SK-N-SH treated with all-trans-retinoic acid at 6 μM for 48 hours (cell line): ENCODE measurements around the gene WEE2.

Experiments
- ATAC-seq: fragments of 200-7000 bp; cut with Tn5 transposase; 3 replicates; pipeline ENCODE4 v1.9.1; 2020; ENCODE audit warnings: mild to moderate bottlenecking, moderate library complexity
- ARNTL ChIP-seq: fragments of 450-650 bp; formaldehyde crosslinking; IDR thresholded peaks from 2 replicates; pipeline ENCODE4 v1.5.0; 2020; ENCODE audit warnings: low read depth, mild to moderate bottlenecking, moderate library complexity, borderline replicate concordance
- BACH2 ChIP-seq: fragments of 250-450 bp; sonication (Bioruptor Pico); IDR thresholded peaks from 2 replicates; pipeline ENCODE4 v1.9.0; 2021; ENCODE audit warnings: mild to moderate bottlenecking, borderline replicate concordance
- CREB5 ChIP-seq: fragments of 250-450 bp; sonication (Bioruptor Pico); IDR thresholded peaks from 2 replicates; pipeline ENCODE4 v1.5.1; 2020; ENCODE audit warnings: low read depth, mild to moderate bottlenecking, moderate library complexity
- CSDC2 ChIP-seq: fragments of 250-450 bp; sonication (Bioruptor Pico); IDR thresholded peaks from 2 replicates; pipeline ENCODE4 v1.5.0; 2020; ENCODE audit warnings: mild to moderate bottlenecking, moderate library complexity
- CSRNP3 ChIP-seq: fragments of 250-450 bp; sonication (Bioruptor Pico); IDR thresholded peaks from 2 replicates; pipeline ENCODE4 v1.5.1; 2021; ENCODE audit warnings: mild to moderate bottlenecking, moderate library complexity
- ESRRG ChIP-seq: fragments of 250-450 bp; sonication (Bioruptor Pico); IDR thresholded peaks from 2 replicates; pipeline ENCODE4 v1.6.1; 2021; ENCODE audit warnings: mild to moderate bottlenecking
- GLIS3 ChIP-seq: fragments of 250-450 bp; sonication (Bioruptor Pico); IDR thresholded peaks from 2 replicates; pipeline ENCODE4 v1.5.0; 2020; ENCODE audit warnings: mild to moderate bottlenecking, moderate library complexity
- OSR1 ChIP-seq: fragments of 250-450 bp; sonication (Bioruptor Pico); IDR thresholded peaks from 2 replicates; pipeline ENCODE4 v1.8.0; 2022; ENCODE audit warnings: moderate library complexity, mild to moderate bottlenecking, inconsistent platforms
- PATZ1 ChIP-seq: fragments of 250-450 bp; sonication (Bioruptor Pico); IDR thresholded peaks from 2 replicates; pipeline ENCODE4 v1.8.0; 2020; ENCODE audit warnings: mild to moderate bottlenecking, moderate library complexity, borderline replicate concordance
- POU6F1 ChIP-seq: fragments of 250-450 bp; sonication (Bioruptor Pico); IDR thresholded peaks from 2 replicates; pipeline ENCODE4 v1.8.0; 2021; ENCODE audit warnings: low read depth, mild to moderate bottlenecking, moderate library complexity, borderline replicate concordance
- PPARA ChIP-seq: fragments of 250-450 bp; sonication (Bioruptor Pico); IDR thresholded peaks from 2 replicates; pipeline ENCODE4 v1.5.0; 2020; ENCODE audit warnings: mild to moderate bottlenecking, borderline replicate concordance
- TOX ChIP-seq: fragments of 250-450 bp; sonication (Bioruptor Pico); IDR thresholded peaks from 2 replicates; pipeline ENCODE4 v1.8.0; 2021; ENCODE audit warnings: mild to moderate bottlenecking, moderate library complexity, borderline replicate concordance
- TSHZ2 ChIP-seq: fragments of 250-450 bp; sonication (Bioruptor Pico); IDR thresholded peaks from 2 replicates; pipeline ENCODE4 v1.5.0; 2020; ENCODE audit warnings: mild to moderate bottlenecking, moderate library complexity
- ZC3H10 ChIP-seq: fragments of 250-450 bp; sonication (Bioruptor Pico); IDR thresholded peaks from 2 replicates; pipeline ENCODE4 v1.5.1; 2021; ENCODE audit warnings: mild to moderate bottlenecking, moderate library complexity
- ZFP3 ChIP-seq: fragments of 250-450 bp; sonication (Bioruptor Pico); IDR thresholded peaks from 2 replicates; pipeline ENCODE4 v1.5.0; 2020; ENCODE audit warnings: mild to moderate bottlenecking, moderate library complexity
- ZFP30 ChIP-seq: fragments of 450-650 bp; formaldehyde crosslinking; IDR thresholded peaks from 2 replicates; pipeline ENCODE4 v1.5.0; 2022; ENCODE audit warnings: mild to moderate bottlenecking, moderate library complexity
- ZNF565 ChIP-seq: fragments of 450-650 bp; formaldehyde crosslinking; conservative IDR thresholded peaks from 2 replicates; pipeline ENCODE4 v1.5.0; 2020; ENCODE audit warnings: low read depth, mild to moderate bottlenecking, moderate library complexity
- ZNF8 ChIP-seq: fragments of 450-650 bp; formaldehyde crosslinking; IDR thresholded peaks from 2 replicates; pipeline ENCODE4 v1.5.0; 2020; ENCODE audit warnings: mild to moderate bottlenecking, moderate library complexity

WEE2 gene

GRCh38 chr7:141699860-141700259 is 8.3 kb upstream of the WEE2 start:
- ATAC-seq = no peak
- TF ChIP-seq ZC3H10 (CRISPR knock-in tag) = no peak
- TF ChIP-seq CSRNP3 (CRISPR knock-in tag) = no peak
- no peak for TF ChIP-seq CREB5 (CRISPR knock-in tag)
- TF ChIP-seq CSDC2 = no peak
- no peak for TF ChIP-seq ZNF8 (CRISPR knock-in tag)
- TF ChIP-seq ZFP3 (CRISPR knock-in tag) = no peak
- TF ChIP-seq PATZ1 = no peak
- TF ChIP-seq TOX = no peak
- TF ChIP-seq ARNTL (CRISPR knock-in tag) = no peak
- TF ChIP-seq ZFP30 (CRISPR knock-in tag) = no peak
- no peak for TF ChIP-seq GLIS3 (CRISPR knock-in tag)
- TF ChIP-seq OSR1 (CRISPR knock-in tag) = no peak

- TF ChIP-seq ZC3H10 (CRISPR knock-in tag) = no peak
- no peak for TF ChIP-seq POU6F1 (CRISPR knock-in tag)
- TF ChIP-seq CSDC2 = no peak
- TF ChIP-seq ESRRG (CRISPR knock-in tag) = no peak
- no peak for TF ChIP-seq TOX
- TF ChIP-seq PPARA (CRISPR knock-in tag) = no peak
- TF ChIP-seq ZFP3 (CRISPR knock-in tag) = no peak
- TF ChIP-seq ARNTL (CRISPR knock-in tag) = no peak
- TF ChIP-seq TSHZ2 = no peak
- TF ChIP-seq BACH2 (CRISPR knock-in tag) = no peak
- TF ChIP-seq ZNF565 (CRISPR knock-in tag) = no peak
- TF ChIP-seq OSR1 (CRISPR knock-in tag) = no peak
- no peak for TF ChIP-seq CSRNP3 (CRISPR knock-in tag)
- no peak for TF ChIP-seq ZFP30 (CRISPR knock-in tag)
- no peak for TF ChIP-seq CREB5 (CRISPR knock-in tag)
- TF ChIP-seq ZNF8 (CRISPR knock-in tag) = no peak
- TF ChIP-seq GLIS3 (CRISPR knock-in tag) = no peak
- ATAC-seq = no peak; the same call in 2 of the 3 replicates
Observed at GRCh38 chr7:141700296-141700847, 7.8 kb upstream of the WEE2 start.
